ENCODE measurements around the gene AHI1.

AHI1 gene

GRCh38 chr6:135324531-135324930 is 173.0 kb downstream of the AHI1 start:
- DNase-seq (ENCODE audit: low read depth), result no peak
- no peak overlapping the region for H3K4me3 ChIP-seq (ENCODE audit: low read depth, low read length)
- TF ChIP-seq, protein P1, sequence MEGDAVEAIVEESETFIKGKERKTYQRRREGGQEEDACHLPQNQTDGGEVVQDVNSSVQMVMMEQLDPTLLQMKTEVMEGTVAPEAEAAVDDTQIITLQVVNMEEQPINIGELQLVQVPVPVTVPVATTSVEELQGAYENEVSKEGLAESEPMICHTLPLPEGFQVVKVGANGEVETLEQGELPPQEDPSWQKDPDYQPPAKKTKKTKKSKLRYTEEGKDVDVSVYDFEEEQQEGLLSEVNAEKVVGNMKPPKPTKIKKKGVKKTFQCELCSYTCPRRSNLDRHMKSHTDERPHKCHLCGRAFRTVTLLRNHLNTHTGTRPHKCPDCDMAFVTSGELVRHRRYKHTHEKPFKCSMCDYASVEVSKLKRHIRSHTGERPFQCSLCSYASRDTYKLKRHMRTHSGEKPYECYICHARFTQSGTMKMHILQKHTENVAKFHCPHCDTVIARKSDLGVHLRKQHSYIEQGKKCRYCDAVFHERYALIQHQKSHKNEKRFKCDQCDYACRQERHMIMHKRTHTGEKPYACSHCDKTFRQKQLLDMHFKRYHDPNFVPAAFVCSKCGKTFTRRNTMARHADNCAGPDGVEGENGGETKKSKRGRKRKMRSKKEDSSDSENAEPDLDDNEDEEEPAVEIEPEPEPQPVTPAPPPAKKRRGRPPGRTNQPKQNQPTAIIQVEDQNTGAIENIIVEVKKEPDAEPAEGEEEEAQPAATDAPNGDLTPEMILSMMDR (conservative IDR thresholded peaks at IDR 0.05; ENCODE audit: low read depth, low read length), result no peak

- DNase-seq (ENCODE audit: low read depth), result no peak
- no peak overlapping the region for H3K4me3 ChIP-seq (ENCODE audit: low read depth, low read length)
- TF ChIP-seq, protein P1 (conservative IDR thresholded peaks at IDR 0.05; ENCODE audit: low read depth, low read length), result no peak
Measured at GRCh38 chr6:135323979-135324378, 173.6 kb downstream of the AHI1 start.

GRCh38 chr6:135323202-135323668 is 174.3 kb downstream of the AHI1 start:
- TF ChIP-seq, protein P1 (conservative IDR thresholded peaks at IDR 0.05; ENCODE audit: low read depth, low read length), result no peak
- DNase-seq (ENCODE audit: low read depth), result peak; percentile 85
- H3K4me3 ChIP-seq (ENCODE audit: low read depth, low read length), result no peak overlapping the region

DNA sequence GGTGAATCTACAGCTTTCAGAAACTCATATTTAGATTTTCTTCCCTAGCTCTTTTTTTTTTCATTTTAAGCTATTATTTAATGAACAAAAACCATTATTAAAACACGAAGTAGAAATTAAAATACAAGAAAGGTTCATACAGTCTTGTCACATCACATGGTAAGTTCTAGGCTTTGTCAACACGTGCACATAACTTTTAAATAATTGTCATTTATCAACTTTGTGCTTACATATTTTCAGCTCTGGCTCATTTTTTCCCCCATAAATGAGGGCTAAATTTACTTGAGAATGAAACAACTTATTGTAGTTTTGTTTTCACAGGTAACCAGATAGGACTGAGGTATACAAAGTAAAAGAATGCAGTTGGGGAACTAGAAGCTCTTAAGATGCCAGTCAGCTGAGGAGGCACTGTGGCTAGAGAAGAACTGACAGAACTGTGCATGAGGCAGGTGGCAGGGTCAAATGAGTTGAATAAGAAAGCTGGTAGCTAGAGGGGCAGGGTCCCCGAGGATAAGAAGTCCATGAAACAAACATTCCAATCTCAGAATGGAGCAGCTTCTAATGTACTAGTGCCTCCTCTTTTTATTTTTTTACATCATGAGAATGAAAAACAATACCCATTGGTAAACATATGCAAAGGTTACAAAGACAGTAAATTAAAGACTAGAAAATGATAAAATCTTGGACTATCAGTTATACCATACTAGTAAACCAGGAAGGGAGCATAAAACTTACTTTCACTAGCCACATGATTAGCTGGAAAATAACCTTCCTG is 174.9 kb downstream of the AHI1 start:
- no peak for DNase-seq (ENCODE audit: low read depth)
- TF ChIP-seq, protein P1 (conservative IDR thresholded peaks at IDR 0.05; ENCODE audit: low read depth, low read length), result no peak

DNA sequence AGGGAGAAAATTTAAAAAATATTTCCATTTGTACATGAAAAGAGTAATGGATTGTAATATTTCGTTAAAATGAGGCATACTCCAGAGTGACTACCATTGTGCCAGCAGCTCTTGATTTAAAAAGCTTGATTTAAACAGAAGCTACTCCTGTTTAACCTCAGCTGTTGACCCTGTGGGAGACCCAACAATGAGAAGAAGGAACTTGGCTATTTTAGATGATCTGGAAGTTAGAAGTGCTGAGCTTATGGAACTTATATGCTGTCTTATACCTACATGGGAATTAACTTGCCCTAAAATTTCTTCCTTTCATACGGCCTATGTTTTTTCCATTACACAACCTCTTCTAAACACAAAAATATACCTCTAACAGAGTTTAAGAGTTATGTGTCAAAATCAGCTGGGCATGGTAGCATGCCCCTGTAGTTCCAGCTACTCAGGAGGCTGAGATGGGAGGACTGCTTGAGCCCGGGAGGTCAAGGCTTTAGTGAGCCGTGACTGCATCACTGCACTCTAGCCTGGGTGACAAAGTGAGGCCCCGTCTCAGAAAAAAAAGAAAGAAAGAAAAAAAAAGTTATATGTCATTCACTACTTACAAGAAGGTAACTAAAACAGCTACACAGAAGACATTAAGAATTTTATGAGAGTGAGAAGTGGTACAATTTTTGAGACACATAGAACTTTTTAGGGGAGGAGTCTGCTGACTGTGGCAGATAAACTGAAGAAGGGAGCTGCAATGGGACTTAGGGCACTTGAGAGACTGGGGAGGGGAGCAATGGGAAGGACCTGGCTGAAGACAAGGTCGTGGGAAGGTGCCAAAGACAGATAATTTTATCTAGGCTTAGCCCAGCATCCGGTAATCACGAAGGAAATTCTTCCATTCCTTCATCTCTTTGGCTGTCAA is 176.6 kb downstream of the AHI1 start:
- no peak overlapping the region for H3K4me3 ChIP-seq (ENCODE audit: low read depth, low read length)
- no peak for DNase-seq (ENCODE audit: low read depth)
- TF ChIP-seq, protein P1 (conservative IDR thresholded peaks at IDR 0.05; ENCODE audit: low read depth, low read length), result no peak

More for the DNA sequence above, 174.9 kb downstream of the AHI1 start:
- no peak overlapping the region for H3K4me3 ChIP-seq (ENCODE audit: low read depth, low read length)

DNA sequence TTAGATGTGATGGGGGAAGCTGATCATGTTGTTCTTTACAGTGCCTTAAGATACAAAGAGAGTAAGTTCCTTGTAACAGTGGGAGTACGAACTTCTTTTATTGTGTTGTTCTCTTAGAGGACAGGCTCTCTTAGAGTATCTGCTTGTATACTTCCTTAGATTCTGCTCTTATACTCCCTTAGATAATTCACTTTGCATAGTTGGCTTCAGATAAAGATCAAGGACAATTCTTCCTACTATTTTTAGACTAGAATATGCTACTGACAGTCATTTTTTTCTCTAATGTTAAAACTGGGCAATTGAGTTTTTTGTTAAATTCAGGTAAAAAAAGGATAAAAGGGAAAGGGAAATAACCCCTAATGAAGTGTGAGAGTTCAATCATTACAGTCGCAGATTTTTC is 177.7 kb downstream of the AHI1 start:
- no peak for DNase-seq (ENCODE audit: low read depth)
- TF ChIP-seq, protein P1 (conservative IDR thresholded peaks at IDR 0.05; ENCODE audit: low read depth, low read length), result no peak
- H3K4me3 ChIP-seq (ENCODE audit: low read depth, low read length), result no peak overlapping the region

All from choroid plexus epithelial cell (primary cell).